GM12875 (cell line): ENCODE results near the gene SUB1.
"Not testable (repeated sequence)": the region's sequence is repeated elsewhere in the genome, so short reads cannot be mapped to it uniquely, and the experiment has no call there.

ENCODE experiments used
- H3K4me3 ChIP-seq: one replicate; pipeline ENCODE4 v1.5.1; 2011; ENCODE audit warnings: low read depth, low read length, control low read depth
- CTCF ChIP-seq: IDR thresholded peaks from 2 replicates; pipeline ENCODE4 v1.5.1; 2011; ENCODE audit warnings: low read depth, mild to moderate bottlenecking, control low read depth, inconsistent platforms, low read length, moderate library complexity, borderline replicate concordance; ENCODE audit not compliant: insufficient read depth

The SUB1 gene

GRCh38 chr5:32585446-32586275, at the start of gene SUB1:
Gene SUB1 (plus strand): TSS chr5:32585557. CDS start chr5:32588513, 2,956 bp downstream.
- no peak for TF ChIP-seq CTCF
- H3K4me3 ChIP-seq: peak within 1 kb of the TSS; percentile 87

DNA sequence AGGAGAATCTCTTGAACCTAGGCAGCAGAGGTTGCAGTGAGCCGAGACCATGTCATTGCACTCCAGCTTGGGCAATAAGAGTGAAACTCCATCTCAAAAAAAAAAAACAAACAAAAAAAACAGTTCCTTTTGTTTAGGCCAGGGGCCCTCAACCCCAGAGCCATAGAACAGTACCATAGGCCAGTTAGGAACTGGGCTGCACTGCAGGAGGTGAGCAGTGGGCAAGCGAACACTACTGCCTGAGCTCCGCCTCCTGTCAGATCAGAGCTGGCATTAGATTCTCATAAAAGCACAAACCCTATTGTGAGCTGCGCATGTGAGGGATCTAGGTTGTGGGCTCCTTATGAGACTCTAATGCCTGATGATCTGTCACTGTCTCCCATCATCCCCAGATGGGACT, 49.1 kb upstream of the SUB1 start:
- no peak overlapping the region for H3K4me3 ChIP-seq
- TF ChIP-seq CTCF: no peak

DNA sequence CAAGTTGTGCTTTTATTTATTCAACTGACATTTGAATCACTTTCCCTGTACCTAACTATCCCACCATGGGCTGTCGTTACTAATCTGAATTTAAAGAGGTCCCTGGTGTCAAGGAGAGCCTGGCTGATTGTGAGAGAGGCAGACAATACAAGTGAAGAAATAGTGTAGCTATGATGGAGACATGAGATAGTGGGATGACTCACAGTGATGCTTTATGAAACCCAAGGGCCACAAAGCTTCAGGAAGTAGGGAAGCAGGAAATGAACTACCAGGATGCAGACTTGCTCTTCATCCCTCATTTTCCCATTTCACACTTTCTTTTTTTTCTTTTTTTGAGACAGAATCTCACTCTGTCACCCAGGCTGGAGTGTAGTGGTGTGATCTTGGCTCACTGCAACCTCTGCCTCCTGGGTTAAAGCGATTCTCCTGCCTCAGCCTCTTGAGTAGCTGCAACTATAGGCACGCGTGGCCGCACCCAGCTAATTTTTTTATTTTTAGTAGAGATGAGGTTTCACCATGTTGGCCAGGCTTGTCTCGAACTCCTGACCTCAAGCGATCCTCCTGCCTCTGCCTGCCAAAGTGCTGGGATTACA, 47.8 kb upstream of the SUB1 start:
- H3K4me3 ChIP-seq: not testable (repeated sequence)

- TF ChIP-seq CTCF: no peak
- H3K4me3 ChIP-seq: no peak overlapping the region
Measured at GRCh38 chr5:32538031-32538547, 47.3 kb upstream of the SUB1 start.

DNA sequence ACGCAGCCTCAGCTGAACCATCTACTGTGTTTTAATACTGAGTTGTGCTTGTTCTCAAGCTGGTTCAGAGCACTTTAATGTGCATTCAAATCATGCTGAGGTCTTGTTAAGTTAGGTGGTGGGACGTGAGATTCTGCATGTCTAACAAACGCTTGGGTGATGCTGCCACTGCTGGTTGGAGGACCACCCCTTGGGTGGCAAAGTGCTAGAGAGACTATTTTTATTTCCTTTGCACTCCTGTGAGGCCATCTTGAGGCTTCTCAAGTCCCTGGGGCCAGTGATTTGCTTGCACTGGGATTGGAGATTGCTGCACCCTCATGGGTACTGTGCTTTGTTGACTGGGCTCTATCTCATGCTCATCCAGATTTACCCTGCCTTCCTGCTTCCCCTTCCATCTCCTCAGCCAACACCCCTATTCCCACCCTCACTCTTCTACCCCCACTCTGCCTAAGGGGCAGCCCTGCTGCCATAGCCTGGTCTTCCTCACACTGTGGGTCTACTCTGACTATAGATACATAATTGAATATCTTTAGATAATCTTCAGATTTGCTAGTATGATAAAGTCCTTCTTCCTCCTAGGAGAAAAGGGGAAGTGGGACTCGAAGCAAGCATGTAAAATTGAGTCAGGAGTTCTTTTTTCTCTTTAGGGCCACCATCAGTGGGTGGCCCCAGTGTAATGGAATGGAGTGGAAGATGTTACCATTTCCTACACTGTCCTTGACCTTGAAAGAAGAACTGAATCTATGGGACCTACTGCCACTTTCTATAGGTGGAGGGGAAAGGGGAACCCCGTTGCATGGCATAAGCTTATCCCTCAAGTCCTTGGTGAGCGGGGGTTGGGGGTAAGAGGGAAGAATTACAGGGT, 45.1 kb upstream of the SUB1 start:
- TF ChIP-seq CTCF: no peak
- no peak overlapping the region for H3K4me3 ChIP-seq

- TF ChIP-seq CTCF: no peak
- H3K4me3 ChIP-seq: no peak overlapping the region
Measured at GRCh38 chr5:32541241-32541640, 44.1 kb upstream of the SUB1 start.
